PC-9 (cell line): Measurements from ENCODE around the gene DRC1. TPM values are rescaled to one million over a fixed set of nuclear protein-coding genes. Genes with fewer than 3 reads are reported as not detected.
A peak's percentile ranks its signal among the peaks of the same experiment; 100 is the strongest.
"Not testable (repeated sequence)": the region's sequence is repeated elsewhere in the genome, so short reads cannot be mapped to it uniquely, and the experiment has no call there.

Experiments used
- Bru-seq: library from RNA; stranded (reverse); fragments of 400-500 nt; gene quantifications from one replicate; lab custom pipeline; 2021; lab: Mats Ljungman, UMichigan
- BruChase-seq, 2 experiments: library from RNA; stranded (reverse); fragments of 400-500 nt; gene quantifications; one replicate each; lab custom pipeline; 2021; lab: Mats Ljungman, UMichigan
- BruUV-seq: library from RNA; stranded (reverse); fragments of 400-500 nt; replicated peaks from 2 replicates; lab custom pipeline; 2021; lab: Mats Ljungman, UMichigan
- CTCF ChIA-PET: fragments of 300-600 bp; sonication (Branson Sonifier 250); formaldehyde crosslinking; loops from one replicate; lab custom pipeline; 2022; ENCODE audit warnings: antibody characterized with exemption; lab: Charles Lee
- POLR2A ChIA-PET: fragments of 300-600 bp; sonication (Branson Sonifier 250); formaldehyde crosslinking; loops from one replicate; lab custom pipeline; 2022; ENCODE audit warnings: antibody characterized with exemption; ENCODE audit not compliant: unreplicated experiment; lab: Charles Lee
- DNase-seq, 2 experiments: peaks; one replicate each; pipeline versions ENCODE4 v3.0.0 to v3.0.0-alpha.2; 2015 to 2022; ENCODE audit warnings: mixed read lengths in 1 of 2
- H2AFZ ChIP-seq: fragments of 200-600 bp; sonication (generic); 2 replicates; pipeline ENCODE4 v1.8.1; 2017; ENCODE audit warnings: antibody characterized with exemption
- H3F3A ChIP-seq: fragments of 200-600 bp; sonication (generic); 2 replicates; pipeline ENCODE4 v1.8.1; 2017; ENCODE audit warnings: antibody characterized with exemption, mild to moderate bottlenecking, low read depth; ENCODE audit not compliant: insufficient read depth
- H3K27ac ChIP-seq: fragments of 200-600 bp; sonication (generic); 2 replicates; pipeline ENCODE4 v1.6.1; 2016; ENCODE audit warnings: mixed run types
- H3K27me3 ChIP-seq: fragments of 200-600 bp; sonication (generic); 2 replicates; pipeline ENCODE4 v1.6.1; 2016; ENCODE audit warnings: low read depth, mixed run types; ENCODE audit not compliant: insufficient read depth
- H3K36me3 ChIP-seq: fragments of 200-600 bp; sonication (generic); 2 replicates; pipeline ENCODE4 v1.6.1; 2016; ENCODE audit warnings: low read depth, mixed run types
- H3K4me1 ChIP-seq: fragments of 200-600 bp; sonication (generic); replicated peaks from 2 replicates; pipeline ENCODE4 v1.6.1; 2016; ENCODE audit warnings: mixed run types; ENCODE audit not compliant: insufficient read depth
- H3K4me2 ChIP-seq: fragments of 200-600 bp; sonication (generic); 2 replicates; pipeline ENCODE4 v1.6.1; 2017; ENCODE audit warnings: mixed run types
- H3K4me3 ChIP-seq: fragments of 200-600 bp; sonication (generic); 2 replicates; pipeline ENCODE4 v1.6.1; 2016; ENCODE audit warnings: mixed run types
- H3K79me2 ChIP-seq: fragments of 200-600 bp; sonication (generic); 2 replicates; pipeline ENCODE4 v1.6.1; 2017; ENCODE audit warnings: low read depth, mixed run types
- H3K9me2 ChIP-seq: fragments of 200-600 bp; sonication (generic); 2 replicates; pipeline ENCODE4 v1.8.1; 2017; ENCODE audit warnings: mild to moderate bottlenecking; ENCODE audit not compliant: insufficient read depth
- H3K9me3 ChIP-seq: fragments of 200-600 bp; sonication (generic); 2 replicates; pipeline ENCODE4 v1.8.1; 2016; ENCODE audit warnings: low read depth; ENCODE audit not compliant: insufficient read depth
- H4K20me1 ChIP-seq: fragments of 200-600 bp; sonication (generic); 2 replicates; pipeline ENCODE4 v1.8.1; 2017; ENCODE audit not compliant: insufficient read depth
- CTCF ChIP-seq: fragments of 200-600 bp; sonication (generic); conservative IDR thresholded peaks from 2 replicates; pipeline ENCODE4 v1.6.1; 2017; ENCODE audit warnings: mixed run types, antibody characterized with exemption, mild to moderate bottlenecking, moderate library complexity
- EZH2 ChIP-seq: fragments of 200-600 bp; sonication (generic); IDR thresholded peaks from 2 replicates; pipeline ENCODE4 v1.8.0; 2017; ENCODE audit warnings: antibody characterized with exemption, low read depth
- intact Hi-C: fragments of 100-400 bp; cut with micrococcal nuclease; formaldehyde crosslinking; loops from one replicate; pipeline ENCODE4 v1.10.0; 2022; ENCODE audit not compliant: unreplicated experiment
- long read RNA-seq: library from polyadenylated mRNA; stranded (forward); transcript quantifications from one replicate; pipeline ENCODE4 v2.0.0, GENCODE V29; 2022
- total RNA-seq: library from RNA; stranded (reverse); gene quantifications from 2 replicates; pipeline ENCODE4 v1.2.3, GENCODE V29; 2021

The DRC1 gene
- total RNA-seq (4.7 and 6.4 TPM in 2 replicates), Bru-seq, nascent RNA (percentile 45 among the genes with signal in this experiment), BruChase-seq, experiment 1, labeled RNA remaining after a 2-hour chase (percentile 48 among the genes with signal in this experiment), BruChase-seq, experiment 2, labeled RNA remaining after a 6-hour chase (percentile 49 among the genes with signal in this experiment)
- long read RNA-seq, transcript DRC1-201 (17 exons, 2,491 nt): major isoform, 6 of 11 reads
- long read RNA-seq, partial matches to known transcripts: 0 of 11 reads
- long read RNA-seq, other reads (novel, unspliced or antisense): 5 of 11 reads

- H4K20me1 ChIP-seq: no peaks in the 10 kb centered on the region
- BruUV-seq: no TSS peak
- no peak within 1 kb of the TSS for H3K27ac ChIP-seq
- H3K79me2 ChIP-seq: no peaks in the 10 kb centered on the region
- CTCF ChIA-PET: no interaction called here
- H3K36me3 ChIP-seq: no peaks in the 10 kb centered on the region
- H3K4me3 ChIP-seq: no peak within 1 kb of the TSS
- H2AFZ ChIP-seq: no peak within 1 kb of the TSS
- TF ChIP-seq EZH2 (no peak), CTCF (no peak)
- H3K4me2 ChIP-seq: no peak within 1 kb of the TSS
- intact Hi-C loops: no loop called here
- no peaks in the 10 kb centered on the region for H3K27me3 ChIP-seq
- no peaks in the 10 kb centered on the region for H3K9me3 ChIP-seq
- H3F3A ChIP-seq: peaks cover 11% of the 10 kb centered on the region; the same call in 1 of the 2 replicates
- POLR2A ChIA-PET: interaction anchor here (0.6 kb wide), 1 partner anchor 431 kb away, joined by 3 read pairs; no protein-coding TSS in a partner anchor
- DNase-seq: peak in 1 of 2 experiments; percentile 82
- H3K9me2 ChIP-seq: no peaks in the 10 kb centered on the region
- no peaks in the 10 kb centered on the region for H3K4me1 ChIP-seq
Measured at GRCh38 chr2:26401739-26402541, at the start of gene DRC1. Gene DRC1 (plus strand): TSS chr2:26401920. CDS start chr2:26401990, 70 bp downstream.

- Histone ChIP-seq H3K27ac (peak overlapping the region; percentile 99), H3K4me2 (peak overlapping the region; percentile 77), H3K4me3 (no peak overlapping the region), H3K9me2 (no peaks in the 10 kb centered on the region), H3K4me1 (peaks cover 63% of the 10 kb centered on the region), H3F3A (peaks cover 31% of the 10 kb centered on the region), H3K79me2 (peaks cover 95% of the 10 kb centered on the region), H3K27me3 (no peaks in the 10 kb centered on the region), H3K36me3 (peaks cover 16% of the 10 kb centered on the region), H2AFZ (no peak overlapping the region), H4K20me1 (no peaks in the 10 kb centered on the region), H3K9me3 (no peaks in the 10 kb centered on the region)
- ChIA-PET CTCF (interaction anchor here (0.6 kb wide), 1 partner anchor 117 kb away, joined by 3 read pairs; no protein-coding TSS in a partner anchor), POLR2A (interaction anchor here (0.6 kb wide), 1 partner anchor 735 kb away, joined by 5 read pairs; no protein-coding TSS in a partner anchor)
- intact Hi-C loops: no loop called here
- BruUV-seq: no TSS peak
- DNase-seq: peak; percentile 21 to 50
- TF ChIP-seq EZH2 (no peak), CTCF (no peak)
Measured at GRCh38 chr2:26352892-26353291, 48.8 kb upstream of the DRC1 start.

- ChIA-PET CTCF (interaction anchor here (0.9 kb wide), 1 partner anchor 9 kb away, joined by 3 read pairs; no protein-coding TSS in a partner anchor), POLR2A (interaction anchor here (0.6 kb wide), 1 partner anchor 445 kb away, joined by 5 read pairs; no protein-coding TSS in a partner anchor)
- Histone ChIP-seq H3K4me1 (peaks cover 56% of the 10 kb centered on the region), H3K36me3 (peaks cover 16% of the 10 kb centered on the region), H3K4me2 (peak overlapping the region; percentile 77), H3K27ac (peak overlapping the region; percentile 99), H3K79me2 (peaks cover 95% of the 10 kb centered on the region), H3F3A (peaks cover 31% of the 10 kb centered on the region), H3K4me3 (peak overlapping the region; percentile 46)
- H3K27me3 ChIP-seq, H3K9me2 ChIP-seq, DNase-seq, H3K9me3 ChIP-seq, H4K20me1 ChIP-seq, H2AFZ ChIP-seq, BruUV-seq, intact Hi-C loops: not testable (repeated sequence)
Measured at GRCh38 chr2:26354469-26354868, 47.3 kb upstream of the DRC1 start.
